A549 treated with AZD2906 at 1 μM for 4 hours (cell line): Measurements from ENCODE around the gene SALL1. TPM values are rescaled to one million over a fixed set of nuclear protein-coding genes. Genes with fewer than 3 reads are reported as not detected.

Experiments used
- total RNA-seq: library from RNA; stranded (reverse); fragments of 200-300 nt; extraction: Qiagen RNA extraction; gene quantifications from 5 replicates; pipeline ENCODE4 v1.2.3, GENCODE V29; 2022

Gene SALL1
- 0.23 to 0.71 TPM (median 0.44 TPM) in 5 replicates for total RNA-seq

GRCh38 chr16:51150888-51151320 is at the start of gene SALL1:
Gene SALL1 (minus strand): TSS chr16:51151270. CDS start chr16:51151241, 29 bp downstream.

